Left ventricle myocardium inferior (tissue), 1 donor: ENCODE results near the gene FARSB. TPM values are rescaled to one million over a fixed set of nuclear protein-coding genes. Genes with fewer than 3 reads are reported as not detected.

Source experiments
- DNase-seq: peaks from one replicate; pipeline ENCODE4 v3.0.0-alpha.2; 2020
- H3K27ac ChIP-seq: fragments of 200-600 bp; replicated peaks from 2 replicates; pipeline ENCODE4 v1.8.0; 2021
- H3K27me3 ChIP-seq: fragments of 200-600 bp; 2 replicates; pipeline ENCODE4 v1.8.0; 2021; ENCODE audit warnings: low read depth
- H3K36me3 ChIP-seq: fragments of 200-600 bp; 2 replicates; pipeline ENCODE4 v1.8.0; 2021
- H3K4me1 ChIP-seq: fragments of 200-600 bp; 2 replicates; pipeline ENCODE4 v1.8.0; 2021
- H3K4me3 ChIP-seq: fragments of 200-600 bp; 2 replicates; pipeline ENCODE4 v1.8.0; 2021; ENCODE audit warnings: mild to moderate bottlenecking, moderate library complexity
- H3K9me3 ChIP-seq: fragments of 200-600 bp; replicated peaks from 2 replicates; pipeline ENCODE4 v1.8.0; 2021
- CTCF ChIP-seq: fragments of 200-600 bp; IDR thresholded peaks from 2 replicates; pipeline ENCODE4 v1.8.0; 2021; ENCODE audit warnings: antibody characterized with exemption, mild to moderate bottlenecking, borderline replicate concordance
- intact Hi-C: fragments of 100-400 bp; cut with micrococcal nuclease; formaldehyde crosslinking; loops from one replicate; pipeline ENCODE4 v1.11.0; 2022
- total RNA-seq: library from RNA; stranded (reverse); fragmentation: NEBNext Ultra II Directional; extraction: Animal tissue kit (Norgen Biotek cat#: 25700); gene quantifications from one replicate; pipeline ENCODE4 v1.2.1, GENCODE V29; 2021
- donor health status: DM: no; HTN: yes; CAD: no; lungs with severe emphysema.

The FARSB gene
- total RNA-seq, 1 donor from 2014 or later: 19.3 TPM

GRCh38 chr2:222606306-222606705, 49.6 kb downstream of the FARSB start:
- Histone ChIP-seq H3K4me3 (no peak overlapping the region), H3K4me1 (no peaks in the 10 kb centered on the region), H3K27ac (no peak overlapping the region), H3K27me3 (no peaks in the 10 kb centered on the region), H3K9me3 (no peaks in the 10 kb centered on the region), H3K36me3 (peaks cover 7% of the 10 kb centered on the region)
- no peak for DNase-seq
- intact Hi-C loops: no loop called here
- no peak for TF ChIP-seq CTCF

GRCh38 chr2:222604749-222605515, 51.0 kb downstream of the FARSB start:
- intact Hi-C loops: no loop called here
- no peak for DNase-seq
- Histone ChIP-seq H3K4me1 (no peaks in the 10 kb centered on the region), H3K9me3 (no peaks in the 10 kb centered on the region), H3K27ac (no peak overlapping the region), H3K4me3 (no peak overlapping the region), H3K27me3 (no peaks in the 10 kb centered on the region), H3K36me3 (peaks cover 7% of the 10 kb centered on the region)
- TF ChIP-seq CTCF: no peak

GRCh38 chr2:222603501-222603900, 52.4 kb downstream of the FARSB start:
- intact Hi-C loops: no loop called here
- no peak overlapping the region for H3K27ac ChIP-seq
- TF ChIP-seq CTCF: no peak
- H3K4me1 ChIP-seq: no peaks in the 10 kb centered on the region
- H3K27me3 ChIP-seq: no peaks in the 10 kb centered on the region
- H3K4me3 ChIP-seq: no peak overlapping the region
- H3K9me3 ChIP-seq: no peaks in the 10 kb centered on the region
- H3K36me3 ChIP-seq: peaks cover 12% of the 10 kb centered on the region
- no peak for DNase-seq

GRCh38 chr2:222598611-222599010, 57.3 kb downstream of the FARSB start:
- no peak overlapping the region for H3K4me3 ChIP-seq
- H3K27ac ChIP-seq: no peak overlapping the region
- no peaks in the 10 kb centered on the region for H3K27me3 ChIP-seq
- intact Hi-C loops: no loop called here
- TF ChIP-seq CTCF: no peak
- no peak for DNase-seq
- H3K36me3 ChIP-seq: peaks cover 37% of the 10 kb centered on the region
- no peaks in the 10 kb centered on the region for H3K4me1 ChIP-seq
- H3K9me3 ChIP-seq: no peaks in the 10 kb centered on the region

GRCh38 chr2:222595581-222595980, 60.3 kb downstream of the FARSB start:
- intact Hi-C loops: no loop called here
- Histone ChIP-seq H3K9me3 (no peaks in the 10 kb centered on the region), H3K4me1 (peaks cover 12% of the 10 kb centered on the region), H3K36me3 (peaks cover 37% of the 10 kb centered on the region), H3K27me3 (no peaks in the 10 kb centered on the region), H3K27ac (no peak overlapping the region), H3K4me3 (no peak overlapping the region)
- no peak for TF ChIP-seq CTCF
- DNase-seq: no peak
